G401.6 (cell line): ENCODE results near the gene PIKFYVE.
A peak's percentile ranks its signal among the peaks of the same experiment; 100 is the strongest.
"Not testable (repeated sequence)": the region's sequence is repeated elsewhere in the genome, so short reads cannot be mapped to it uniquely, and the experiment has no call there.

Source experiments
- FAIRE-seq: peaks from 2 replicates; lab custom pipeline; 2012; peaks lifted over from hg19 to GRCh38; lab: Jason Lieb, UNC

The PIKFYVE gene

GRCh38 chr2:208254118-208254870 is 11.8 kb upstream of the PIKFYVE start:
- no peak for FAIRE-seq

- peak; percentile 58 for FAIRE-seq
Observed at GRCh38 chr2:208254871-208255556, 11.0 kb upstream of the PIKFYVE start, which contains the start of gene IDH1. Gene IDH1 (minus strand): TSS chr2:208255071. CDS start chr2:208251551, 3,520 bp downstream.

- no peak for FAIRE-seq
Observed at GRCh38 chr2:208255557-208256106, 10.4 kb upstream of the PIKFYVE start.

- FAIRE-seq, result peak; percentile 69
Observed at GRCh38 chr2:208256192-208256782, 9.8 kb upstream of the PIKFYVE start.

GRCh38 chr2:208256849-208257813 is 8.9 kb upstream of the PIKFYVE start:
- not testable (repeated sequence) for FAIRE-seq

GRCh38 chr2:208265371-208265800 is 669 bp upstream of the PIKFYVE start:
- no peak for FAIRE-seq

GRCh38 chr2:208266553-208266893 is 468 bp downstream of the PIKFYVE start:
- no peak for FAIRE-seq

GRCh38 chr2:208266936-208267335 is 881 bp downstream of the PIKFYVE start:
- no peak for FAIRE-seq

- not testable (repeated sequence) for FAIRE-seq
Observed at GRCh38 chr2:208267526-208267925, 1.5 kb downstream of the PIKFYVE start.

- no peak for FAIRE-seq
Observed at GRCh38 chr2:208268156-208268952, 2.3 kb downstream of the PIKFYVE start.

- FAIRE-seq, result no peak
Observed at GRCh38 chr2:208269091-208269490, 3.0 kb downstream of the PIKFYVE start.

GRCh38 chr2:208274748-208275147 is 8.7 kb downstream of the PIKFYVE start:
- FAIRE-seq, result no peak

- no peak for FAIRE-seq
Observed at GRCh38 chr2:208278549-208278948, 12.5 kb downstream of the PIKFYVE start.

- no peak for FAIRE-seq
Observed at GRCh38 chr2:208279236-208279635, 13.2 kb downstream of the PIKFYVE start.

- FAIRE-seq, result no peak
Observed at GRCh38 chr2:208280234-208280633, 14.2 kb downstream of the PIKFYVE start.

- no peak for FAIRE-seq
Observed at GRCh38 chr2:208280933-208281332, 14.9 kb downstream of the PIKFYVE start.

GRCh38 chr2:208285853-208286252 is 19.8 kb downstream of the PIKFYVE start:
- no peak for FAIRE-seq

GRCh38 chr2:208294482-208295024 is 28.5 kb downstream of the PIKFYVE start:
- no peak for FAIRE-seq

- no peak for FAIRE-seq
Observed at GRCh38 chr2:208295834-208296233, 29.8 kb downstream of the PIKFYVE start.

GRCh38 chr2:208296610-208297009 is 30.6 kb downstream of the PIKFYVE start:
- no peak for FAIRE-seq

GRCh38 chr2:208297961-208298360 is 31.9 kb downstream of the PIKFYVE start:
- FAIRE-seq, result no peak
